Measurements from ENCODE around the gene SCN10A.

The SCN10A gene

DNA sequence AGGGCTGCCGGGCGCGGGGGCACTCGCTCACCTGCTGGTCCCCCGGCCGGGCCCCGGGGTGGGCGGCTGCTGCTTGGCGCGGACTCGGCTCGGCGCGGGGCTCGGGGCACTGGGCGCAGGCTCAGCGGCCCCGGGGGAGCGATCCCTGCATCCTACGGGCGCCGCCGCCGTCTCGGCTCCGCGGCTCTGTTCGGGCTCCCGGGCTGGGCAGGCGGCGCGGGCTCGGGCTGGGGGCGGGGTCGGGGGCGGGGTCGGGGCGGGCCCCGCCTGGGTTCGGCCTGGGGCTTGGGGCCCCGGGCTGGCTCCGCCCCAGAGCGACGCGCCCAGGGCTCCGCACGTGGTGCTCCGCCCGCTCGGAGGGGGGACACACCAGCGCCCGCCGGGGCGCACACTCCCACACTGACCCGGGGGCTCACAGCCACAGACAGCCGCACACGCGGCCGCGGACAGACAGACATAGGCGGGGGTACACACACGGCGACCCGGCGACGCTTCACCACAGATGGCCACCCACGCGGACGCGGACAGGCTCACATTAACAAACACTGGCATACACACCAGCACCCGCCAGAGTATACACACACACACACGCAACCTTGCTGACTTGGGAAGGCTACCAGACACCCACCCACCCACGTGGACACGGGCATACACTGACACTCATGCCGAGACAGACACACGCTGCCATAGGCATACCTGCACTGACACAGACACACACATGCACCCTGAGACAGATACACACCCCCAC is 166.3 kb downstream of the SCN10A start, which contains the start of gene SCN5A:
Gene SCN5A, minus strand, starts transcription at position 188 of the 748 bp plus-strand sequence. CDS start 16,380 bp downstream, outside the sequence.
- DNase-seq: no peak

DNA sequence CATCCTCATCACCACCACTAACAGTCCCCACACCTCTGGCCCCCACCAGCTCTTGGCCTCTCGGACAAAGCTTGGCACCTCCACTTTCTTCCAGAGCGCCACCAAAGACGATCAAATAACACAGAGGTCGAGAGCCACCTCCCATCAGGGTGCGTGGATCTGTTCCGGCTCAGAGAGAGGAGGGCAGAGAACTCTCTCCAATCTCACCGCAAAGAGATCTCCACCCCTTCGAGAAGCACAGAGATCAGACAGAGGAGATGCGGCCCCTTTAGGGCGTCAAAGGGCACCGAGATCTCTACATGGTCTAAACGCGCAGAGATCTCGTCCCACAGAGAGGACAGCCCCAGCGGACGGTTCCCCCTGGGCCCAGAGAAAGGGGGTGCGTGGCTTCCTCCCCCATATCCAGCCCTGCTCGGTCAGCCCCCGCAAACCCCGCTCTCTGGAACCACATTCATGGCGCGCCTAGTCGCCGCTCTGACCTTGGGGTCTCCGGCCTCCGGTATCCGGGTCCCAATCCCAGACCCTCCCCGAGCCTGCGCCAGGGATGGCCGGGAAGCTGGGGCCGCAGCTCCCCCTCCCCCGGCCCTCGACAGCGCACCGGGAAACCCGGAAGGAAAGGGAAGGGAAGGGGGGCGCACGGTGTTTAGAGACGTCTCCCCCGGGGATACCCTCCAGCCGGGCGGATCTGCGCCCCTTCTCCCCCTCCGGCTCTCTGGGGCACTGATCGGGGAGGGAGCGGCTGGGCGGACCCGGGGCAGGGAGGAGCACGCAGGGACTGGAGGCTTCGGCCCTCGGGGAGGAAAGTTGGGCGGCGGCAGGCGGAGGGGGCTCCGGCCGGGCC is 167.1 kb downstream of the SCN10A start:
- DNase-seq: no peak

DNA sequence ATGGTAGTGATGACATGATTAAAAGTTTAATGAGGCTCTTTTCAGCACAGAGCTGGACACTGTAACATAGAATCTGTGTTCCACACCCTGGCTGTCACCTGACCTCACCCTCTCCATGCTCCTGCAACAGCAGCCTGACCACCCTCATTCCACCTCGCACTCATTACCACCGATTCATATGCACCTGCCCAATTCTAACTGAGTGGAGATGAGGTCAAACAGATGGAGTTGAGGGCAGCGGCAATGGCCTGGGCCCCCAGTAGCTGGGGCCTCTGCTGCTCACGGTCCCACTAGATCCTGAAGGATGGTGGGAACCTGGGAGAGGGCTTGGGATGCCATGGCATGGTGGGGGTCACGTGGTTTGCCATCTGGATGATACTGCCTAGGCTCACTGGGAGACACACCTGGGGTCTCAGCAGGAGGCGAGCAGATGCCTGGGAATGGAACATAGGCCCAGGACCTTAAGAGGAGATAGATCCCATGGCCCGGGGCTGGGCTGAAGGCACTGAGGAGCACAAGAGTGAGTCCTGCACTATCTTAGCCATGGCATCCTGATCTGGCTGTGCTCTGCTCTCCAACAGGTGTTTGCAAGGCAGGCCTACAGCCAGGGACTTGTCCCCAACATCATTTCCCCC is 167.9 kb downstream of the SCN10A start:
- DNase-seq: no peak

DNA sequence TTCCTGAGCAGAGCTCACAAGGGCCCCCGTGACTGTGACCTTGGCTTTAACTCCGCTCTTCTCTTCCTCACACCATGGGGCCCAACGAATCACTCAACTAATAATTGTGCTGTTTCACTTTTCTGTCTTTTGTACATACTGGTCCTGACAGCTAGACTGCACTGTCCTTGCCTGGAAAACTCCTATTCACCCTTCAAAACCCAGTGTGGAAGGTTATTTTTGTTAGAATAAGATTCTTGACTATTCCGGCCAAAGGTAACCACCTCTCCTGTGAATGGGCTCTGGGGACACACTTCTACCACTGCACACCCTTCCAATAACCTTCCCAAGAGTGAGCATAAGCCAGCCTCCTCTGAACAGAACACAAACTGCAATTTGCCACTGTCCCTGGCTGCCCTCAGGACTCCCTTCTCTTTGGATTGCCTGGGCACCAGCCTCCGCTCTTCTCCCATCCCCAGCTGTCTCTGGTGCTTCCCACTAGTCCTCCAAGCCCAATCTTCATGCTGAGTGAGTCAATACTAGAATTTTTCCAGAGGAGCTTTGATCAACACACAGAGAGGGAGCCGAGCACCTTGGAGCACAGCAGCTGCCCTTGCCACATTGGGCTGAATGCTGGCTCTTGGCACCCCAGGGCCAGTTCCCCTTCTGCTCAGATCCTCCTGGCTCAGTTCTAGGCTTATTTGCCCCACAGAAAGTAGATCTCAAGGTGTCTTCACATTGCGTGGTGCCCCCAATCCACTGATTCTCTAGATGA is 168.6 kb downstream of the SCN10A start:
- no peak for DNase-seq

Measured in NK-92 treated with Interleukin-12 subunit alpha and Interleukin-12 subunit beta, amount 100 ng/mL, for 24 hours (cell line).